GM19193 (cell line): ENCODE data around the gene TSPAN3.

Experiments
- POLR2A ChIP-seq: IDR thresholded peaks from 4 replicates; pipeline ENCODE4 v1.6.1; 2011; ENCODE audit not compliant: insufficient read depth, insufficient read length; ENCODE audit errors: extremely low read depth

The TSPAN3 gene

DNA sequence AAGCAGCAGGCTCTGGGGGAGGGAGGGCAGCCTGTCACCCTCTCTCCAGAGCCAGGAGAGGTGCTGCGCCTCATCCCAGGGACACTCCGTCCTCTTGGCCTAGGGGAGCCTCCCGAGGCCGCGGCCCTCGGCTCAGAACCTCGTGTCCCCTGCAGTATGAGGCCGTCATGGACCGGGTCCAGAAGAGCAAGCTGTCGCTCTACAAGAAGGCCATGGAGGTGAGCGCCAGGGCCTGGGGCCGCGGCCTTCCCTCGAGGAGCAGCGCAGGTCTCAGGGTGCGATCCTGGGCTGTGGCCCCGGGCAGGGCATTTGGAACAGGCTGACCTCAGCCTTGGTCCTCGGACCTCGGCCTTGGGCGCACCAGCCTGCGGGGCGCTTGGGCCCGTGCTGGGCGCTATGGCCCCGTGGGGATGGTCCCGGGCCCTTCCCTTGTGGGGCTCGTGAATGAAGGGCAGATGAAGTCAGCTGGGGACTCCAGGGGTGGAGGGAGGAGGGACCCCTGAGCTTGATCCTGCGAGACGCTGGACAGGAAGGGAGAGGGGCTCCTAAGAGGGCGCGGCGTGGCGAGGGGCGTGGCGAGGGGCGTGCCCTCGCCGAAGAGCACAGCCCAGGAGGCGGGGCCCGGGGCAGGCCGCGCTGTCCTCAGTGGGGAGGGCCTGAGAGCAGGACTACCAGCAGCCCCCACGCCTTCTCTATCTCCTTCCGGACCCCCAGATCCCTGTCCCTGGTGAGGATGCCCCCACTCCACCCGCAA, 43.0 kb downstream of the TSPAN3 start:
- no peak for TF ChIP-seq POLR2A

DNA sequence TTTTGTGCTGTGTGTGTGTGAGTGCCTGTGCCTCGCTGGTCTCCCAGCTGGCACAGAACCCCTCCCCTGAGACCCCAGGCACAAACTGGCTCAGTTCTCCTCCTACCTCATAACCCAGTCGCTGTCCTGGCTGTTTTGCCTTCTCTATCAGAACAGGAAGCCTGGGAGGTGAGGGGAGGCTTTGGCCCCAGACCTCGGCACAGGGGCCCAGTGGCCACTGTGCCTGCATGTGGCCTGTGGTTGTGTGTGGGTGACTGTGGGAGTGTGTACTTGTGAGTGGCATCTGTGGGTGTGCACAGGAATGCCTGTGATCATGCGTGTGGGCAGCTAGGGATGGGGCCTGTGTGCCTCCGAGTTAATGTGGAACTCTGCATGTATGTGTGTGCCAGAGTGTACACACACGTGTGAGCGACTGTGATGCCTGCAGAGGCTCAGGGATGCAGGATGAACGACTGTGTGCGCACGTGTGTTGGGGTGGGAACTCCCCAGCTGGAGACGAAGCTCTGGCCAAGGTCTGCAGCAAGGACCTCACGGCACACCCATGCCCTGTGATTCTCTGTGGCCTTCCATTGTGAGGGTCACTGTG, 43.7 kb downstream of the TSPAN3 start:
- TF ChIP-seq POLR2A: no peak

DNA sequence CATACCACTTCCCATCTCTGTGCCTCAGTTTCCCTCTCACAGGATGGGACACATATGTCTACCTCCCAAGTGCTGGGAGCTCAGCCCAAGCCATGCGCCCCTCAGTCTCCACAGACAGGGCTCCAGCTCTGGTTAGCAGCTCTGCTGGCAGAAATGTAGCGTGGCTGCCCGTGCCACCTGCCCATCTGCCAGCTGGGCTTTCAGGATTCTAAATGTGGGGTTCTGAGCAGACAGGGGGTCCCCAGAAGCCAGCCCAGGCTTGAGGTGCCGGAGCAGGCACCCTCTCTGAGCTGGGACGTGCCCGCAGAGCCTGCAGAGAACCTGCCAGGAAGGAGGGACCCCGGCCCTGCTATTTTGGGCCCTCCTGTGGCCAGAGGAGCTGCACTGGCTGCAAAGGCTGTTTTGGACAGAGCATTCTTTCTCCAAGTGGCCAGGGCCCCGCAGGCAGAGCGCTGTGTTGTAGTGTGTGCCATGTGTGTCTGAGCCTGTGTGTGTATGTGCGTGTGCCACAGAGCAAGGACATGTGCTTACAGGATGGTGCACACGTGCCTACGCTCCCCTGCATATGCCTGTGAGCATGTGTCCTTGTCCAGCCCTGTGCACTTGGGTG, 44.3 kb downstream of the TSPAN3 start:
- TF ChIP-seq POLR2A: no peak

DNA sequence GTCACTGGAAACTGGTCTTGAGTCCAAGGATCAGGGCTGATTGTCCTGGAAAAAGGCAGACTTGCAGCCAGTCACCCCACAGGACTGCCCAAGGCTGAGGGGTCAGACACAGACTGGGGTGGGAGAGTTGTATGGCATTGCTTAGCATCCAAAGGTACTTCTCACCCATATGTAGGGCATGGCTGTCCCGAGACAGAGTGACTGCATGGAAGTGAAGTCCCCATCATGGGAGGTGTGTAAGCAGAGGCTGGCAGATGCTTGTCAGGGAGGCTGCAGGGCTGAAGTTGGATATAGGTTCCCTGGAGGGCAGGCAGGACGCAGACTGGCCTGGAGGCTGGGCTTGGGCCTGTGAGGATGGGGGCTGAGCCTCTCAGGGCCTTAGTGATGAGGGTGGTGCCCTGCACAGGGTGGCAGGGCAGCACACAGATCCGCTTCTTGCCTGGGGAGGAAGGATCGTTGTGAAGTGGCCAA, 44.9 kb downstream of the TSPAN3 start:
- no peak for TF ChIP-seq POLR2A

DNA sequence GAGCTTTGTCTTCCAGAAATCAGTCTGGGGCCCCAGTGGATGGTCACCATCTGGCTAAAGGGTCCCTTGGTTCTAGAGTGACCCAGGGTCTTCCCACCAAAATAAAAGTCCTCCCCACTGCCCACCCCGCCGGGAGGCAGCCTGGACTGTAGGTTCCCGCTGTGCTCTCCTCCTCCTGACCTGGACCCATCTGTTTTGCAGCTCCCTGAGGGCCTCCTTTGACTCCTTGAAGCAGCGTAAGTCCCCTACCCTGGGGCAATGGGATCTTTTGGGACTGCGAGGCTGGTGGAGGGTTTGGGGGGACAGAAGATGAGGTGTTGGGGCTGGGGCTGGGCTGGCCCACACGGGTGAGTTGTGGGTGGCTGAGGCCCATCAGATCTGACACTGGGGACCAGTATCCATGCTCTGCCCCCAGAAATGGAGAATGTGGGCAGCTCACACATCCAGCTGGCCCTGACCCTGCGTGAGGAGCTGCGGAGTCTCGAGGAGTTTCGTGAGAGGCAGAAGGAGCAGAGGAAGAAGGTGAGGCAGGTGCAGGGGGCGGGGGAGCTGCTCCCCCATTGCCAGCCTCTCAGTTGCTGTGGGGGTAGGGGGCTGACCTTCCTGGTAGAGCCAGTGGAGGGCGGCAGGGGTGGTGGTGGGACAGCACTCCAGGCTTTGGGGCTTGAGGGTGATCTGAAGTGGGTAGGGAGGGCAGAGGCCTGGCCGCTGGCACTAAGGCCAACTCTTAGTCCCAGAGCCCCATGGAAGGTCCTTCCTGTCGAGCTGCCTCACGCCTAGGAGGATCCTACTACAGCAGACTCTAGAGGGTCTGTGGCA, 45.6 kb downstream of the TSPAN3 start:
- no peak for TF ChIP-seq POLR2A

DNA sequence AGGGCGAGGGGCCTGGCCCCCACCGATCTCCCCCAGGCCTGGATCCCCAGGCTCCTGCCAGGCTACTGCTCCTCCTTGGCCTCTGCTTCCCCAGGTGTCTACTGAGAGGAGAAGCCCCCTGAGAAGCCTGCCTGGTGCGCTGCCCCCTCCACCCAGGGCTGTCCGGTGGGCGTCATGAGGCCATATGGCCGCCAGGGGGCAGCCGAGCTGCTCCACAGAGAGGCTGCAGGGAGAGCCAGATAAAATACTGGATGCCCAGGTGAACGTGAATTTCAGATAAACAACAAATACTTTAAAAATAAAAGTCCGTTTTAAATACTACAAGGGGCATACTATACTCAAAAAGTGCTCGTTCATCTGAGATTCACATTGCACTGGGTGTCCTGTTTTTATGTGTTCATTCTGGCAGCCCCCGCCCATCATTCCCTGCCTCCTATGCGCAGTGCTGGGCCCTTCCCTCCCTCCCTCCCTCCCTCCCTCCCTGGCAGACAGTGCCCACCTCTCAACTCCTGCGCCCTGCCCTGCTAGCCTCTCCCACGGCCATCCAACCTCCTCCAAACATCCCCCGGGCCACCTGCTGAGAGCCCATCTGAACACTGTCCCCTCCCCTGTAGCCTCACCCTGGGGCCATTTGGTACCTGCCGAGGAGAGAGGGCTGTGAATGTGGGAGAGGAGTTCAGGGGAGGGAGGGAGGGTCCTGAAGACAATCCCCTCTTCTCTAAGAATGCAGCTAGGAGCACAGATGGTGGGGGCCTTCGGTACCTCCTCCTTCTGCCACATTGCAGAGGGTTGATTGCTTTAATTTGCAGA, 46.4 kb downstream of the TSPAN3 start:
- no peak for TF ChIP-seq POLR2A

DNA sequence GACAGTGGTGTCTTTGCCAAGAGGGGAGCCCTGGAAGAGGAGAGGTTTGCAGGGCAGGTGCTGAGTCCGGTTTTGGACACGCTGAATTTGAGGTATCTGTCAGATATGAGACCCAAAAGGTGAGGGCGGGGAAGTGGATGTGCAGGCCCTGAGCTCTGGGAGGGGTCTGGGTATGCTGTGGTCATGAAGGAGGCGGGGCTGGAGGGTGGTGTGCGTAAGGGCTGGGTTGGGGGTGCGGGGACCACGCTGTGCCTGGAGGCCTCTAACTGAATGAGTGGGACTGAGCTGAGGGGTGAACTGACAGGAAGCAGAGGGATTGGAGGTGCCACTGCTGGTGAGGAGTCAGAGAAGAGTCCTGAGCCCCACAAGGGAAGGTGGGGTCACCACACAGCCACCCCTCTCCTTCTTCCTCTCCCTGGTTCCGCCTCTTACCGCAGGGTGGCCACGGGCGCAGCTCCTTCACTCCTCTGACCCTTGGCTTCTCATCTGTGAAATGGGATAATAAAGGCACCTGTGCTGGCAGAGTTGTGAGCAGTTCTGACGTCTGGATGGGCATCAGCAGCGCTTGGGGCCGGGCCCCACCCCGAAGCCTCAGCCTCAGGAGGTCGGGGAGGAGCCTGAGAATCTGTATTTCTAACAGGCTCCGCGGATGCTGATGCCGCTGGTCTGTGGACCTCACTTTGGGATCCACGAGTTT, 47.2 kb downstream of the TSPAN3 start:
- no peak for TF ChIP-seq POLR2A

DNA sequence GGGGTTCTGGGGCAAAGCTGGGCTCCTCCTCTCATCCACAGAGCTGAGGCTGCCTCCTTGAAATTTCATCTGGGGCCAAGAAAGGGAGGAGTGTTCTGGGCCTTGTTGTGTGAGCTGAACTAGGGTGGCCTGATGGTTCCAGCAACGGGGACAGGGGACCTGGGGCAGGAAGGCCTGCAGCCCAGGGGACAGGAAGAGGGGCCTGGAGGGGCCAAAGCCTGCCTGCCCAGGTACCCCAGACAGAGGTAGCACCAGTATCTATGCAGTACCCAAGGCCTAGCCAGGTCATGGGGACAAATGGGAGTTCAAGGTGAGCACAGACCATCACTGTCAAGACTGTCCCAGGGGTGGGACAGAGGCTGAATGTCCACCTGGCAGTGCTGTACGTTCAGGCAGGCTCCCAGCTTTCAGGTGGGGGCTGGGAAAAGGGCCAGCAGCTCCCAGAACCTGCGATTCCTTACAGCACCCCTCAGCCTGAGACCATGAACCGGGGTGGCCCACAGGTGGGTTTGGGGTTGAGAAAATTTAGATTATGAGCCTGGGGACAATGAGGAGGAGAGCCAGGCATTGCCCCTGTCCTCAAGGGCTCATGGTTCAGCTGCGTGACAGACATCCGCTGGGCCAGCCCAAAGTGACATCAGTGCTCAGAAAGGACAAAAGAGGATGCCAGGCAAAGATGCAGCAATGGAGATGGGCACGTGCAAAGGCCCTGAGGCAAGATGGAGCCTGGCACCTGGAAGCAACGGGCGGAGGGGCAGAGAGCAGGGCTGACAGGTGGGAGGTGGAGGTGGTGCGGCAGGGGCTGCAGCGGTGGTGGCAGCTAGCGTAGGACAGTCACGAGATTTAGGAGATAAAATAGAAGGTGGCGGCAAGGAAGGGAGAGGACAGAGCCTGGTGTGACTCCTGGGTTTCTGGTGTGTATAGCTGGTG, 48.0 kb downstream of the TSPAN3 start:
- TF ChIP-seq POLR2A: no peak

DNA sequence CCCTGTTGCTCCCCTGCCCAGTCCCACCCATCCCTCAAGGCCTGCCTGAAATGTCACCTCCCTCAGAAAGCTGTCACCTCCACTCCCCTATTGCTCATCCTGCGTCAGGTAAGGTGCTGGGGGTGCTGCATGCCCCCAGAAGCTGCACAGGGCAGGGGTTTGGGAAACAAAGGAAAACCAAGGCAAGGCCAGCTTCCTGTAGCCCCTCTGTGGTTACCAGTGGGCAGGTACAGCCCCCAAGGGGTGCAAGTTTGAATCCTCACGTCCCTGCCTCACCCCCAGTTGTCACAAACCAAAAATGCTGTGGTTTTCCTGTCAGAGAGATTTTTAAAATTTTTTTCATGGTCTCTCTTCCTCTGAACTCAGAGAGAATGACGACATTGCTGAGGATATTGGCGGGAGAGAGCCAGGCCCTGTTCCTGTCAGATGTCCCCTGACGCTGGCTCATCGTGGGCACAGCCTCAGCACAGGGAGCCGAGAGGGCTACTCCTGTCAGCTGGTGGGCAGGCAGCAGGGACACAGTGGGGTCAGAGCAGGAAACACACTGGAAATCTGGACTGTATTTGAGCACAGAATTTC, 49.0 kb downstream of the TSPAN3 start:
- no peak for TF ChIP-seq POLR2A

DNA sequence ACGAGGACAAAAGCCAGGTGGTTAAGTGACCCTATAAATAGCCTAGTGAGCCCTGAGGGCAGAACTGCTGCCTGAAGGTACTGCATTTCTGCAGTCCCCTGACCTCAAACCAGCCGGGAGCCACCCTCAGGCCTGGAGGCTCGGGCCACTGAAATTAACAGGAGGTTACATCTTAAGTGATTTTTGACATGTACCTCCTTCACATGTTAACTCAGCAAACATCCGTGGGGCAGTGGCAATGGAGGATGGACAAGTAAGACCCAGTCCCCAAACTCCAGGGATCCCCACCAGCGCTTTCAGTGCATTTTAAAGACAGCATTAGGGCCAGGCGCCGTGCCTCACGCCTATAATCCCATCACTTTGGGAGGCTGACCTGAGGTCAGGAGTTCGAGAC, 49.8 kb downstream of the TSPAN3 start:
- no peak for TF ChIP-seq POLR2A

DNA sequence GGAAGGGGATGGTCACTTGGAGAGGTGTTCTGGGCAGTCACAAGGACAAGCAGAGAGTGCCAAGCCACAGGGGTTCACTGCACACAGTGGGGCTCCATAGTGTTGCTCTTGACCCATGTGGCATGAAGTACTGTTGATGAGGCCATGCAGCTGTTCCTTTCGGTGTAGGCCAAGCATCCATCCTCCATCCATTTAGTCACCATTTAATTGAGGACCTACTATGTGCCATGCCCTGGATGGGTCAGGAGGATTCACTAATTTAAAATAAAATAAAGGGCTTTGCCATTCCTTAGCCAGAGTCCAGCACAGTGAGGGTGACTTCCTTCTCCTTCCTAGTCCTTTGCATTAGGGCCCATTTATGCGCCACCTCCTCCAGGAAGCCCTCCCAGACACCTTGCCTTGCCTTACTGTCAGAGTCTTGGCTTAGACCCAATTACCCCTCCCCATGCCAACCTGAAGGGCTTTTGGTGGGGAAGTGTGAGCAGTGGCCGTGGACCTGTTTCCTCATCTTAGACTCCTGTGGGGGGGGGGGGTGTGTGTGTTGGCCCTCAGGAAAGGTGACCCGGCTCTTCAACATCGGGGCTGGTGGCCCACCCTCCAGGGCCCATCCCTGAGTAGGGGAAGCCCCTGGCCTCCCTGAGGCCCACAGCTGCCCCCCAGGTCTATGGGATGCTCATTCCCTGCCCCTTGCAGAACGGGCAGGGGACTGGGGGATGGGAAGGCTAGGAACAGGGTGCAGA, 50.4 kb downstream of the TSPAN3 start:
- TF ChIP-seq POLR2A: no peak
